Liver (tissue), 9 donors: ENCODE measurements around the gene PEX16. TPM values are rescaled to one million over a fixed set of nuclear protein-coding genes. Genes with fewer than 3 reads are reported as not detected.

ENCODE experiments used
- DNase-seq: peaks from one replicate; pipeline ENCODE4 v3.0.0-alpha.2; 2017; ENCODE audit warnings: low spot score
- H3K27ac ChIP-seq, 2 donors: one replicate each; pipeline ENCODE4 v1.7.0; 2013; ENCODE audit warnings: inconsistent platforms in 2 of 2, low read length in 2 of 2, control low read depth in 1 of 2, low read depth in 1 of 2, mild to moderate bottlenecking in 1 of 2
- H3K27me3 ChIP-seq, 4 donors: one replicate each; pipeline versions ENCODE4 v1.6.1 to v1.7.0; 2013; ENCODE audit warnings: low read length in 3 of 4, inconsistent platforms in 1 of 4, mild to moderate bottlenecking in 1 of 4, moderate library complexity in 1 of 4; ENCODE audit not compliant: control insufficient read depth in 4 of 4, insufficient read depth in 4 of 4
- H3K36me3 ChIP-seq, 4 donors: one replicate each; pipeline versions ENCODE4 v1.6.1 to v1.7.0; 2013; ENCODE audit warnings: low read length in 3 of 4, mild to moderate bottlenecking in 3 of 4, low read depth in 1 of 4, moderate library complexity in 1 of 4; ENCODE audit not compliant: control insufficient read depth in 4 of 4, insufficient read depth in 3 of 4
- H3K4me1 ChIP-seq, 4 donors: one replicate each; pipeline versions ENCODE4 v1.6.1 to v1.7.0; 2013; ENCODE audit warnings: low read length in 3 of 4, mild to moderate bottlenecking in 3 of 4, moderate library complexity in 1 of 4; ENCODE audit not compliant: control insufficient read depth in 4 of 4, insufficient read depth in 4 of 4
- H3K4me3 ChIP-seq, 3 donors: one replicate each; pipeline versions ENCODE4 v1.6.1 to v1.7.0; 2013; ENCODE audit warnings: low read length in 3 of 3, control low read depth in 1 of 3, low read depth in 1 of 3, mild to moderate bottlenecking in 1 of 3
- H3K9ac ChIP-seq, 2 donors: one replicate each; pipeline ENCODE4 v1.7.0; 2013; ENCODE audit warnings: low read length in 2 of 2, mild to moderate bottlenecking in 2 of 2, moderate library complexity in 2 of 2, control low read depth in 1 of 2, low read depth in 1 of 2
- H3K9me3 ChIP-seq, 4 donors: one replicate each; pipeline versions ENCODE4 v1.6.1 to v1.7.0; 2013; ENCODE audit warnings: low read length in 3 of 4; ENCODE audit not compliant: control insufficient read depth in 4 of 4
- EGR1 ChIP-seq, 2 donors: IDR thresholded peaks; 2 replicates each; pipeline ENCODE4 v1.6.1; 2016 to 2018; ENCODE audit warnings: antibody characterized with exemption in 2 of 2, low read depth in 2 of 2
- FOXA1 ChIP-seq: IDR thresholded peaks from 2 replicates; pipeline ENCODE4 v1.6.1; 2016; ENCODE audit warnings: antibody characterized with exemption
- FOXA2 ChIP-seq: IDR thresholded peaks from 2 replicates; pipeline ENCODE4 v1.6.1; 2016; ENCODE audit warnings: antibody characterized with exemption
- GABPA ChIP-seq, 2 donors: IDR thresholded peaks in 1 of 2; conservative IDR thresholded peaks in 1 of 2; 2 replicates each; pipeline ENCODE4 v1.6.1; 2016; ENCODE audit warnings: antibody characterized with exemption in 2 of 2, mild to moderate bottlenecking in 1 of 2, moderate library complexity in 1 of 2
- HNF4A ChIP-seq, 2 donors: conservative IDR thresholded peaks; 2 replicates each; pipeline ENCODE4 v1.6.1; 2016; ENCODE audit warnings: antibody characterized with exemption in 2 of 2, mild to moderate bottlenecking in 2 of 2
- HNF4G ChIP-seq: IDR thresholded peaks from 2 replicates; pipeline ENCODE4 v1.6.1; 2016; ENCODE audit warnings: antibody characterized with exemption
- JUND ChIP-seq, 2 donors: IDR thresholded peaks; 2 replicates each; pipeline ENCODE4 v1.6.1; 2016; ENCODE audit warnings: antibody characterized with exemption in 2 of 2
- NR2F2 ChIP-seq: IDR thresholded peaks from 2 replicates; pipeline ENCODE4 v1.6.1; 2016; ENCODE audit warnings: antibody characterized with exemption
- RAD21 ChIP-seq, 2 donors: IDR thresholded peaks; 2 replicates each; pipeline ENCODE4 v1.6.1; 2016; ENCODE audit warnings: antibody characterized with exemption in 2 of 2, mild to moderate bottlenecking in 2 of 2
- RXRA ChIP-seq, 2 donors: IDR thresholded peaks; 2 replicates each; pipeline ENCODE4 v1.6.1; 2017 to 2018; ENCODE audit warnings: antibody characterized with exemption in 2 of 2, mild to moderate bottlenecking in 1 of 2
- SP1 ChIP-seq: IDR thresholded peaks from 2 replicates; pipeline ENCODE4 v1.6.1; 2018; ENCODE audit warnings: antibody characterized with exemption, mild to moderate bottlenecking
- TAF1 ChIP-seq: conservative IDR thresholded peaks from 2 replicates; pipeline ENCODE4 v1.6.1; 2016; ENCODE audit warnings: antibody characterized with exemption, mild to moderate bottlenecking
- YY1 ChIP-seq: IDR thresholded peaks from 2 replicates; pipeline ENCODE4 v1.6.1; 2016; ENCODE audit warnings: antibody characterized with exemption, mild to moderate bottlenecking
- WGBS: extraction: QIAGEN DNeasy Blood & Tissue Kit; methylation state at CpG from one replicate; pipeline ENCODE4 v1.1.7; 2013; 5-methylcytosine and 5-hydroxymethylcytosine counted together
- polyA plus RNA-seq, 2 donors: library from polyadenylated mRNA; stranded (reverse) in 1 of 2; unstranded in 1 of 2; fragments of 200-250 nt in 1 of 2; fragments of >200 nt in 1 of 2; fragmentation: Nextera tagmentation in 1 of 2; extraction: Ambion mirVana in 1 of 2; gene quantifications; one replicate each; pipeline versions ENCODE4 v1.2.1 to v1.2.3, GENCODE V29; 2013 to 2015
- total RNA-seq, 2 donors: library from RNA; depleted of rRNA; stranded (reverse); fragments of >200 nt; gene quantifications; one replicate each; pipeline ENCODE4 v1.2.3, GENCODE V29; 2014
- TF ChIP-seq, protein P1 (sequence below): IDR thresholded peaks from 2 replicates; pipeline ENCODE4 v1.6.1; 2016; ENCODE audit warnings: antibody characterized with exemption
- TF ChIP-seq, protein P2 (sequence below): IDR thresholded peaks from 2 replicates; pipeline ENCODE4 v1.6.1; 2016; ENCODE audit warnings: antibody characterized with exemption, mild to moderate bottlenecking
- TF ChIP-seq, protein P3 (sequence below): IDR thresholded peaks from 2 replicates; pipeline ENCODE4 v1.6.1; 2016; ENCODE audit warnings: antibody characterized with exemption
- TF ChIP-seq, protein P4 (sequence below): IDR thresholded peaks from 2 replicates; pipeline ENCODE4 v1.6.1; 2016; ENCODE audit warnings: antibody characterized with exemption
- TF ChIP-seq, protein P5 (sequence below): fragments of 150-350 bp; IDR thresholded peaks from 2 replicates; pipeline ENCODE4 v1.5.1; 2017; ENCODE audit warnings: improper control_type of control experiment, low read depth, low read length; ENCODE audit not compliant: missing input control
- donor health status: healthy.
- donor health status: healthy.
- donor health status: healthy.
- donor health status: healthy.
- donor health status: healthy.

The PEX16 gene
- total and polyA plus RNA-seq, 4 donors, result 18.8 to 41.2 (median 29.8) TPM

DNA sequence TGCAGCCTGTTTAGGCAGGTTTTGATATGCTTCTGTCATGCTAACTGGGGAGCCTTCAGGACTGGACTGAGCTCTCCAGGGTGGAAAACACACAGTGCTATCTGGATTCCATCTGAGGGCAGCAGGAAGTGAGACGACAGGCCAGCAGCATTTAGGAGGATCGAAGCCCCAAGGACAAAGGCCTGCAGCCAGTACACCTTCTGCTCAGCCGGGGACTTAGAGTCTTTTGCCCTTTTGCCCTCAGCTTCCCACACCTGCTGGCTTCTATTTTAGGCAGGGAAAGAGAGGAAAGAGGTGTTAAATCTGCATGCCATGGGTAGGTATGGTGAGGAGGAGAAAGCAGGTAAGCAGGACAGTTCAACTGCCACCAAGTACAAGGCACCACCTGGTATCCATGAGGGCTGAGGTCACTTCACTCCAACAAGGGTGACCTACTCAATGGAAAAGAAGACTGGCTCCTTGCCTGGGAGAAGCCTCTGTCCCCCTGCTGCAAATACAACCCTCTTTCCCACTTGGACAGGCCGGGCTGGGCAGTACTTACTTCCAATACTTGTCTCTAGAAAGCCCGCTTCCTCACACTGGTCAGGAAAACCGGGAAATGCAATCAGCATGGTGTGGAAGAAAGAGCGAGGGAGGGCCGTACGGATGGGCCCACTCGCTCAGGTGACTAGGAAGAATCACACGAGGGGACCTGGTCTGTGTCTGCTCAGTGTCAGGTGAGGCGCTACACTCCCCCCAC, 17.1 kb upstream of the PEX16 start:
- TF ChIP-seq SP1, result peak; percentile 57
- no peak for TF ChIP-seq NR2F2
- TF ChIP-seq JUND (IDR thresholded peaks at IDR 0.05), result no peak
- TF ChIP-seq FOXA2, result no peak
- no peak for TF ChIP-seq EGR1 (IDR thresholded peaks at IDR 0.05; ENCODE audit: low read depth in 2 of 2)
- TF ChIP-seq, protein P1, sequence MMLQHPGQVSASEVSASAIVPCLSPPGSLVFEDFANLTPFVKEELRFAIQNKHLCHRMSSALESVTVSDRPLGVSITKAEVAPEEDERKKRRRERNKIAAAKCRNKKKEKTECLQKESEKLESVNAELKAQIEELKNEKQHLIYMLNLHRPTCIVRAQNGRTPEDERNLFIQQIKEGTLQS, result no peak
- TF ChIP-seq, protein P2, sequence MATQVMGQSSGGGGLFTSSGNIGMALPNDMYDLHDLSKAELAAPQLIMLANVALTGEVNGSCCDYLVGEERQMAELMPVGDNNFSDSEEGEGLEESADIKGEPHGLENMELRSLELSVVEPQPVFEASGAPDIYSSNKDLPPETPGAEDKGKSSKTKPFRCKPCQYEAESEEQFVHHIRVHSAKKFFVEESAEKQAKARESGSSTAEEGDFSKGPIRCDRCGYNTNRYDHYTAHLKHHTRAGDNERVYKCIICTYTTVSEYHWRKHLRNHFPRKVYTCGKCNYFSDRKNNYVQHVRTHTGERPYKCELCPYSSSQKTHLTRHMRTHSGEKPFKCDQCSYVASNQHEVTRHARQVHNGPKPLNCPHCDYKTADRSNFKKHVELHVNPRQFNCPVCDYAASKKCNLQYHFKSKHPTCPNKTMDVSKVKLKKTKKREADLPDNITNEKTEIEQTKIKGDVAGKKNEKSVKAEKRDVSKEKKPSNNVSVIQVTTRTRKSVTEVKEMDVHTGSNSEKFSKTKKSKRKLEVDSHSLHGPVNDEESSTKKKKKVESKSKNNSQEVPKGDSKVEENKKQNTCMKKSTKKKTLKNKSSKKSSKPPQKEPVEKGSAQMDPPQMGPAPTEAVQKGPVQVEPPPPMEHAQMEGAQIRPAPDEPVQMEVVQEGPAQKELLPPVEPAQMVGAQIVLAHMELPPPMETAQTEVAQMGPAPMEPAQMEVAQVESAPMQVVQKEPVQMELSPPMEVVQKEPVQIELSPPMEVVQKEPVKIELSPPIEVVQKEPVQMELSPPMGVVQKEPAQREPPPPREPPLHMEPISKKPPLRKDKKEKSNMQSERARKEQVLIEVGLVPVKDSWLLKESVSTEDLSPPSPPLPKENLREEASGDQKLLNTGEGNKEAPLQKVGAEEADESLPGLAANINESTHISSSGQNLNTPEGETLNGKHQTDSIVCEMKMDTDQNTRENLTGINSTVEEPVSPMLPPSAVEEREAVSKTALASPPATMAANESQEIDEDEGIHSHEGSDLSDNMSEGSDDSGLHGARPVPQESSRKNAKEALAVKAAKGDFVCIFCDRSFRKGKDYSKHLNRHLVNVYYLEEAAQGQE, result peak; percentile 57
- TF ChIP-seq RXRA (IDR thresholded peaks at IDR 0.05), result peak; percentile 44 to 58
- TF ChIP-seq RAD21 (IDR thresholded peaks at IDR 0.05), result peak in 1 of 2 donors; percentile 15
- TF ChIP-seq, protein P3, sequence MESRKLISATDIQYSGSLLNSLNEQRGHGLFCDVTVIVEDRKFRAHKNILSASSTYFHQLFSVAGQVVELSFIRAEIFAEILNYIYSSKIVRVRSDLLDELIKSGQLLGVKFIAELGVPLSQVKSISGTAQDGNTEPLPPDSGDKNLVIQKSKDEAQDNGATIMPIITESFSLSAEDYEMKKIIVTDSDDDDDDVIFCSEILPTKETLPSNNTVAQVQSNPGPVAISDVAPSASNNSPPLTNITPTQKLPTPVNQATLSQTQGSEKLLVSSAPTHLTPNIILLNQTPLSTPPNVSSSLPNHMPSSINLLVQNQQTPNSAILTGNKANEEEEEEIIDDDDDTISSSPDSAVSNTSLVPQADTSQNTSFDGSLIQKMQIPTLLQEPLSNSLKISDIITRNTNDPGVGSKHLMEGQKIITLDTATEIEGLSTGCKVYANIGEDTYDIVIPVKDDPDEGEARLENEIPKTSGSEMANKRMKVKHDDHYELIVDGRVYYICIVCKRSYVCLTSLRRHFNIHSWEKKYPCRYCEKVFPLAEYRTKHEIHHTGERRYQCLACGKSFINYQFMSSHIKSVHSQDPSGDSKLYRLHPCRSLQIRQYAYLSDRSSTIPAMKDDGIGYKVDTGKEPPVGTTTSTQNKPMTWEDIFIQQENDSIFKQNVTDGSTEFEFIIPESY, result no peak
- TF ChIP-seq, protein P4, sequence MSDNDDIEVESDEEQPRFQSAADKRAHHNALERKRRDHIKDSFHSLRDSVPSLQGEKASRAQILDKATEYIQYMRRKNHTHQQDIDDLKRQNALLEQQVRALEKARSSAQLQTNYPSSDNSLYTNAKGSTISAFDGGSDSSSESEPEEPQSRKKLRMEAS, result no peak
- no peak for TF ChIP-seq HNF4G
- TF ChIP-seq, protein P5, sequence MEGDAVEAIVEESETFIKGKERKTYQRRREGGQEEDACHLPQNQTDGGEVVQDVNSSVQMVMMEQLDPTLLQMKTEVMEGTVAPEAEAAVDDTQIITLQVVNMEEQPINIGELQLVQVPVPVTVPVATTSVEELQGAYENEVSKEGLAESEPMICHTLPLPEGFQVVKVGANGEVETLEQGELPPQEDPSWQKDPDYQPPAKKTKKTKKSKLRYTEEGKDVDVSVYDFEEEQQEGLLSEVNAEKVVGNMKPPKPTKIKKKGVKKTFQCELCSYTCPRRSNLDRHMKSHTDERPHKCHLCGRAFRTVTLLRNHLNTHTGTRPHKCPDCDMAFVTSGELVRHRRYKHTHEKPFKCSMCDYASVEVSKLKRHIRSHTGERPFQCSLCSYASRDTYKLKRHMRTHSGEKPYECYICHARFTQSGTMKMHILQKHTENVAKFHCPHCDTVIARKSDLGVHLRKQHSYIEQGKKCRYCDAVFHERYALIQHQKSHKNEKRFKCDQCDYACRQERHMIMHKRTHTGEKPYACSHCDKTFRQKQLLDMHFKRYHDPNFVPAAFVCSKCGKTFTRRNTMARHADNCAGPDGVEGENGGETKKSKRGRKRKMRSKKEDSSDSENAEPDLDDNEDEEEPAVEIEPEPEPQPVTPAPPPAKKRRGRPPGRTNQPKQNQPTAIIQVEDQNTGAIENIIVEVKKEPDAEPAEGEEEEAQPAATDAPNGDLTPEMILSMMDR, result no peak
- TF ChIP-seq HNF4A (conservative IDR thresholded peaks at IDR 0.05), result peak; percentile 70 to 71
- TF ChIP-seq GABPA (IDR thresholded peaks at IDR 0.05 in 1 of 2, conservative IDR thresholded peaks at IDR 0.05 in 1 of 2), result no peak
- no peak for TF ChIP-seq TAF1
- peak; percentile 29 for TF ChIP-seq YY1
- no peak for TF ChIP-seq FOXA1
- Histone ChIP-seq H3K27me3 (no peaks in the 10 kb centered on the region), H3K9me3 (no peaks in the 10 kb centered on the region), H3K4me3 (no peak overlapping the region), H3K36me3 (peaks cover 2 to 15% (median 6%) of the 10 kb centered on the region in 4 donors), H3K9ac (no peak overlapping the region), H3K27ac (no peak overlapping the region), H3K4me1 (peaks cover 10 to 23% (median 20%) of the 10 kb centered on the region in 4 donors)
- DNase-seq, result no peak
- WGBS, result 81% methylated on average over 12 of the region's 12 CpGs
